Ecto neural progenitor cell (in vitro differentiated cells): Measurements from ENCODE around the gene TEKTIP1.
A peak's percentile ranks its signal among the peaks of the same experiment; 100 is the strongest.

Experiments used
- DNase-seq: peaks from one replicate; pipeline ENCODE4 v3.0.0-alpha.2; 2018; ENCODE audit warnings: low spot score

TEKTIP1 gene

DNA sequence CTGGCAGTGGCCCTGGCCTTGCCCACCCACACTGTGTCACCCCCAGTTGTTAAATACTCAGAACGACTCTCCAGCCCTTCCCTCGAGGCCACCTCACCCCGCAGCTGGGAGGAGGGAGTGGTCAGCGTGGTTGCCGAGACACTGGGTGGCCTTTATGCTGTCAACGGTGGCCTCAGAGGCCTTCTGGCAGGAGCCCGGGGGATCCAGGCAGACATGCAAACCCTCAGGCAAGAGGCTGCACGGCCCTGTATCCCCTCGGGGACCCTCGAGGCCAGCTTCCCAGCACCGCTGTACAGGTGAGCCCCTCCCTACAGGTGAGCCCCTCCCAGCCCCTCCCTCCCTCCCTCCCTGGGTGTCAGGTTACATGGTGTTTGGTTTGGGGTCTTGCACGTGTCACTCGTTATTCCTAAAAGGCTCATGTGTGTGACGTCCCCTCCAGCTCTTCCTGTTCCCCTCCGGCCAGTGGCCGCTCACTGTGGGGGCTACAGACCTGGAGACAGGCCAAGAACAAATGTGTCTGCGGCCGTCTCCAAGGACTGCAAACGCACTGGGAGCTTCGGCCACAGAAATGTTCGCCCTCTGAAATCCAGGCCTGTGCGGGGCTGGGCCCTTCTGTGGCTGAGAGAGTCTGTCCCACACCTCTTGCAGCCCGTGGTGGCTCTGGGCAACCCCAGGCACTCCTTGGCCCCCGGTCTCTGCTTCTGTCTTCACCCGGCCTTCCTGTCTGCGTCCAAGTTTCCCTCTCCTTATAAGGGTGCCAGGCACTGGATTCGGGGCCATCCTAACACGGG lies at the start of gene TEKTIP1:
TEKTIP1 (plus strand) TSS at position 210 of the 791 bp plus-strand sequence; CDS start at position 214, 4 bp downstream.
- DNase-seq = peak; percentile 58

DNA sequence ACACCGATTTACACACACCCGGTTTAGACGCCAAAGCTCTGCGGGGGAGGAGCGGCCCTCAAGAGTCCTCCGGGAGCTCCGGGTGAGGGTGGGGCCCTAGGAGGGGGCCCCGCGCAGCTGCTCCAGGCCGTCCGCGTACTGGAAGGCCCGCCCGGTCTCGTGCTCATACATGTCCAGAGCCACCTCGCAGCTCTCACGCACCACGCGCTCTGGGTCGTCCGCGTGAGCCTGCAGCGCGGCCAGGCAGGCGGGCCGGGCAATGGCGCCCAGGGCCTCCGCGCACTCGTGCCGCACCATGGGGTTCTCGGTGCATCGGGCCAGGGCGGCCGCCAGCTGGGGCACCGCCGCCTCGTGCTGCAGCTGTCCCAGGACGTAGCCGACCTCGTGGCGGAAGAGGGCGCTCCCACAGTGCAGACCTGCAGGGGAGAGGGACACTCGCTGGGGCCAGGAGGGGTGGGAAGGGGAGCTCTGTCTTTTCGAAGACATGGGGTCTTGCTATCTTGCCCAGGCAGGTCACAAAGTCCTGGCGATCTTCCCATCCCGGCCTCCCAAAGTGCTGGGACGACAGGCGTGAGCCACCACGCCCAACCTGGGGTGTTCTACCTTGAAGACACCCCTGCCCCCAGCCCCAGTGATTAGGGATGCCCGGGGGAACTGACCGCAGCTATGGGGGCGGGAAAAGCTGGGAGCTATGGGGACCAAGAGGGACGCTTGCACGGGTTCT lies 47.4 kb upstream of the TEKTIP1 start:
- DNase-seq = no peak

DNA sequence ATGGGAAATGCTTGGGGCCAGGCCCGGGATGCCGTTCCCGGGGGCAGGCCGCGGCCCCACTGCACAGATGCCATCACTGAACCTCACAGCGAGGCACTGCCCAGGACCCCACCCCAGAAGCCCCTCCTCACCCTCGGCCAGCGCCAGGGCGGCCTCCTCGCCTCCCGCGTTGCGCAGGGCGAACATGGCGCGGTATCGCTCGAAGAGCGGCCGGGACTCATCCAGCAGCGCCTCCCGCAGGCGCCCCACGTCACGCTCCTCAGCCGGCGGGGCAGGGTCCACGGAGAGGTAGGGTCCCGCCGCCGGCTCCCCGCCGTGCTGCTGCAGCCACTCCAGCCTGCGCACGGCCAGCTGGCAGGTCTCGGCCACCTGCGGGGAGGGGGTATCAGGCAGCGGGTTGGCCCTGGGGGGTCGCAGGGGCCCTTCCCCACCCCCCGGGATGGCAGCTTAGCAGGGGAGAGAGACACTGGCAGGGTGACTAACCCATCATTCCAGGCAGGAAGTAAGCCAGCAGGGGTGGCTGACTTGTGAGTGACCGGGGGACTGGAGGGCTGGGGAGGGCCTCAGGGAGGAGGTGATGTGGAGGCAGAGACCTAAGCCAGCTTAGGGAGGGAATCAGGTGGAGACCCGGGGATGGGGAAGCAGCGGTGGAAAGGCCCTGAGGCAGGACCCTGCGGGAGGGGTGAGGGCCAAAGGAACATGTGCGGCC lies 46.7 kb upstream of the TEKTIP1 start:
- no peak for DNase-seq

DNA sequence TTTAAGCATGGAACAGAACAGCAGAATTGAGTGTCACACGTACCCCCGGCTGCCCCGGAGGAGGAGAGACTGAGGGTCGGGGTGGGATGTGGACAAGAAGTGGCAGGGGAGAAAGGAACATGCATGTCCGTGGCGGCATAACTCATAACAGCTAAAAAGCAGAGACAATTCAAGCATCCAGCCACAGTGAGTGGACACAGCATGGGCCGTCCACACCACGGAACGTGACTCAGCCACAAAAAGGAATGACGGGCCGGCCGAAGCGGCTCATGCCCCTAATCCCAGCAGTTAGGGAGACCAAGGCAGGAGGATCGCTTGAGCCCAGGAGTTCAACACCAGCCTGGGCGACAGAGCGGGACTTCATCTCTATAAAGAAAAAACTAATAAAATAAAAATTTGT lies 46.1 kb upstream of the TEKTIP1 start:
- DNase-seq = no peak

DNA sequence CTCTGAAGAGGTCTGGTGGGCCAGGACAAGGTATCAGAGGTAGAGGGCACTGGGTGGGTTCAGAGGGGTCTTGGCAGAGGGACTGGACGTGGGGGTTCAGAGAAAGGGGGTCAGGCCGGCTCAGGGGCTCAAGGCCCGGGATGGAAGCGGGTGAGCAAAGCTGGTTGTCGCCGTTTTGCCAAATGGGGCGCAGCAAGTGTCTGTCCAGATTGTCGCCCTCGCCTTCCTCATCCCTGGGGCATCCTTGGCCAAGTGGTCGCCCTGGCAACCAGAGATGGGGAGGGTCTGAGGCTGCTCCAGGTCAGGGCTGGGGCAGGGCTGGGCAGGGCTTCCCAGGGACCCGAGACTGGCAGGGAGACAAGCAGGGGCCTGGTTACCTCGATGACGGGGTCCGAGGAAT lies 45.3 kb upstream of the TEKTIP1 start:
- DNase-seq = no peak

DNA sequence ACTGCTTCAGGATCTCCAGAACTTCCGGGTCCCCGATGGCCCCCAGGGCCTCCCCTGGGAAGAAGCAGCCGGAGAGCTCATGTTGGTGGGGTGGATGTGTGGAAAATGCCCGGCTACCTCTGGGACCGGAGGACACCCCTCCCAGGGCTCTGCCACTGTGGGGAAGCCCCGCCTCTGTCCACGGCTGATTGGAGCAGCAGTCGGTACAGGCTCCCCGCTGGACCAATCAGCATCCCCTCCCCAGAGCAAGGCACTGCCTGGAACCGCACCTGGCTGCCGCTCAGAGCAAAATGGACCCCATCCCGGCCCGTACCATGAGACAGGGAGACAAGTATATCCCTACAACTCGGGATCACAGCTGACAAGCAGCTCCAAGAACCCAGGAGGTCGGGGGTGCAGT lies 44.9 kb upstream of the TEKTIP1 start:
- no peak for DNase-seq

DNA sequence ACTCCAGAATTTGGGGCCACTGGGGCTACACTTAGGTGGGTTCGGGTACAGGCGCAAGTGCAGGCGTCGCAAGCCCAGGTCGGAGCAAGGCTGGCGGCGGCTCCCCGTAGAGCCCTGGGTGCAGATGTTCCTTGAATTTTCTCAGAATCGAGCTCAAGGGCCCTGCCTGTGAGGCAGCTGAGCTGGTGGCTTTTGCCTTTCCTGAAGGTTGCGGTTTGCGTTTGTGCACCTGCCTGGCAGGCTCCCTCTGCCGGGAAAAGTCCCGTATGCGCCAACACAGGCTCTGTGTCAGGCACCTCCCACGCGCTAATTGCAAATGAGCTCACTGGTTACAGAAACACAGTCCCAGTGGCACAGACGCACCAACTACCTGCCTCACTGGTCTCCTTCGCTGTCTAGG lies 44.4 kb upstream of the TEKTIP1 start:
- no peak for DNase-seq

DNA sequence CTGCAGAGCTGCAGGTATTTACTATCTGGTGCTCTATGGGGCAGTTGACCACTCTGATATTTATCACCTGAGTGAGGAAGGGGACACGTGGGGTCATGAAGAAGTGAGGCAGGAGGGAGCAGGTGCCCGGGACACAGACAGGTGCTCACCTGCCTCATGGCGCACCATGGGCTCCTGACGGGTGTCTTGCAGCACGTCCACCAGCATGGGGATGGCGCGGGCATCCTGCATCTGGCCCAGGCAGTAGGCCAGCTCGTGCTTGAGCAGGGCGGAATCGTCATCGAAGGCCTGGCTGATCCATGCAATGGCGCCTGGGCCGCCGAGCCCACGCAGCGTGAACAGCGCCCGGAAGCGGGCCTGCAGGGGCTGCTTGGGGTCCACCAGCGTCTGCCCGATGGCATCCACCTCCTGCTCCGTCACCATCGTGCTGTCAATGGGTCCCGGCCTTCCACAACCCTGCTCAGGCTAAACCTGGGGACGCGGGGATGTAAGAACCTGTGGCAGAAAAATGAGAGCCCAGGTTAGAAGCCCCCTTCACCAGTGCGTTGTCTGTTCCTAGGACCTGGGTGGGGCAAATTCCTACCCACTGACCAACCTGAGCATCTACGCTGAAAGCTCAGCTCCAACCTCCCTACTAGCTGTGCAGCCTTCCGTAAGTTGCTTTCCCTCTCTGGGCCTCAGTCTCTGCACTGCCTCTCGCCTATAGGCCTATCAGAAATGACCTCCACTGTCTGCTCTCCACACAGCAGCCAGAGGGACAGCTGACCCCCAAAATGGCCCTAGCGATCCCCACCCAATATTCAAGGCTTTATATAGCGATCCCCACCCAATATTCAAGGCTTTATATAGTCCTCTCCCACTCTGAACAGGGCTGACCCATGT lies 42.3 kb upstream of the TEKTIP1 start:
- no peak for DNase-seq

DNA sequence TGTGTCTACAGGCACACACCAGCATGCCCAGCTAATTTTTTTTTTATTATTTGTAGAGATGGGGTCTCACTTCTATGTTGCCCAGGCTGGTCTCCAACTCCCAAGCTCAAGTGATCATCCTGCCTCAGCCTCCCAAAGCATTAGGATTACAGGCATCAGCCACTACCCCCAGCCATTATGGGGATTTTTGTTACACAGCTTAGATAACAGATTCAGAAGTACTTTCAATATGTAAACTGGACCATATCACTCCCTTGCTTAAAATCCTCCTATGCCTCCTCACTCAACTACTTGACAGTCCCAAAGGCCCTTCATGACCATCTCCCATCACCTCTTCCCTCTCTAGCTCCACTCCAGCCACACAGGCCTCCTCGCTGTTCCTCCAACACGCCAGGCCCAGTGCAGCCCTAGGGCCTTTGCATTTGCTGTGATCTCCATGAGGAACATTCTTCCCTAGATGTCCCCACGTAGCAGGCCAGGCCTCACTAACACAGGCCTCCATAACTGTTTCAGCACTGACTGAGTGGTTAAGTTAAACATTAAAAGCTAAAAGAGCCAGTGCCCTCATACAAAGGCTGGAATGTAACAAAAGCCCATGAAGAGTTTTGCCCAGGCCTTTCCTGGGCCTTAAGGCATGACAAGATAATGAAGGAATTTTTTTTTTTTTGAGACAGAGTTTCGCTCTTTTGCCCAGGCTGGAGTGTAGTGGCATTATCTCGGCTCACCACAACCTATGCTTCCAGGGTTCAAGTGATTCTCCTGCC lies 41.0 kb upstream of the TEKTIP1 start:
- DNase-seq = no peak

DNA sequence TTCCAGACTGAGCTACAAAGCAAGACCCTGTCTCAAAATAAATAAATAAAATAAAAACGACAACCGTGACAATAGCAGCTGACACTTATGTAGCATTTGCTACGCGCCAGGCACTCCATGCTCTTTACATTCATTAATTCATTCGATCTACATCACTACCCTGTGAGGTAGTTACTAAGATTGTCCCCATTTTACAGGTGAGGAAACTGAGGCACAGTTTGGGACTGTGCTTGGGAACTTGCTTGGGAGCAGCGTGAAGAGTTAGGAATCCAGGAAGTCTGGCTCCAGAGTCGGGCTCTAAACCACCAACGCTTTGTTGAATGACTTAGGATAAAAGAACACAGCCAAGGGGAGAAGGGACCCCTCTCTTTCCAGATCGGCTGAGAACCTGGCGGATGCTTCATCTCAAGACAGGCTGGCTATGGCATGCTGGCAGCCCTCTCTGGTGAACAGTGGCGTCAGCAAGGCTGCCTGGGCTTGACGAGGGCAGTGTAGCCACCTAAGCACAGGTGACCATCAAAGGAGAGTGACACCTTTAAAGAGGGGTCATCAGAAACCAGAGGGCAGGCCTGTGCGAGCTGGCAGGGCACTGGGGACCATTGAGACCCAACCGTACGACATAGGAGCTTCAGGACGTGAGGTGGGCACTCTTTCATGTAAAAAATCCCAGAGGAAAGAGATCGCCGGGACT lies 39.1 kb upstream of the TEKTIP1 start:
- no peak for DNase-seq

DNA sequence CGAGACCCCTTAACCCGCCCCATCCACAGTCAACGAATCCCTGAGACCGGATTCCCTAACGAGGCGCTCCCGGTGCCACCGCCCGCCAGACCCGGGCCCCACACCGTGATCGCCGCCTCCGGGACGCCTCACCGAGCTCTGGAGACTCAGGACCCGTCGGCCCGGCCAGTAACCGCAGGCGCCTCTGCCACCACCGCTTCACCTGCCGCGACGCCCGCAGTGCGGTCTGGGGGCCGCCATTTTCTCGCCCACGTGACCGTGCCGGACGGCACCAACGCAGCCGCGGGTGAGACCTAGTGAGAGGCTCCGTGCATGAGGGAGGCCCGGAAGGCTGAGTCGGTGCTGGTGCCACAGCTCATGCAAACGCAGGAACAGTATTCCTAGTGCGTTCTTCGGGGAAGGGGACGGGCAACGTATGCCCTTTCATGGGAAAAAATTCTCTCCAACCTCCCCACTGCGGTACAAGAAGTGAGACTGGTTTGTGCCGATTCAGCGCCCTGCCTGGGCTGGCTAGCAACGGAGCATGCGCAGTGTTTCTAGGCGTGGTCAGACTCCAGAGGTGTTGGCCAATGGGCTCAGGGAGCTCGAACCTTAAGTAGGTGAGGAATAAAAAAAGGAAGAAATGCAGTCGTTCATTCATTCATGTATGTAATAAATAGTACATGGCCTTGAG lies 38.4 kb upstream of the TEKTIP1 start, which contains the start of gene DOHH:
DOHH (minus strand) TSS at position 246 of the 673 bp plus-strand sequence. CDS start 3,860 bp downstream, outside the sequence.
- DNase-seq = peak; percentile 96

DNA sequence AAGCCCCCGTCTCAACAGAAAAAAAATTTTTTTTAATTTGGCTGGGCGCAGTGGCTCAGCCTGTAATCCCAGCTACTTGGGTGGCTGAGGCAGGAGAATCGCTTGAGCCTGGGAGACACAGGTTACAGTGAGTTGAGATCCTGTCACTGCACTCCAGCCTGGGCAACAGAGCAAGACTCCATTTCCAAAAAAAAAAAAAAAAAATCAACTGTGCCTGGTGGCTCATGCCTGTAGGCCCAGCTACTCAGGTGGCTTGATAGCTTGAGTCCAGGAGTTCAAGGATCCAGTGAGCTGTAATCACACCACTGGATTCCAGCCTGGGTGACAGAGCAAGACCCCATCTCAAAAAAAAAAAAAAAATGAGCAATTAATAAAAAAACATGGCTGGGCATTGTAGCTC lies 37.2 kb upstream of the TEKTIP1 start:
- DNase-seq = no peak

DNA sequence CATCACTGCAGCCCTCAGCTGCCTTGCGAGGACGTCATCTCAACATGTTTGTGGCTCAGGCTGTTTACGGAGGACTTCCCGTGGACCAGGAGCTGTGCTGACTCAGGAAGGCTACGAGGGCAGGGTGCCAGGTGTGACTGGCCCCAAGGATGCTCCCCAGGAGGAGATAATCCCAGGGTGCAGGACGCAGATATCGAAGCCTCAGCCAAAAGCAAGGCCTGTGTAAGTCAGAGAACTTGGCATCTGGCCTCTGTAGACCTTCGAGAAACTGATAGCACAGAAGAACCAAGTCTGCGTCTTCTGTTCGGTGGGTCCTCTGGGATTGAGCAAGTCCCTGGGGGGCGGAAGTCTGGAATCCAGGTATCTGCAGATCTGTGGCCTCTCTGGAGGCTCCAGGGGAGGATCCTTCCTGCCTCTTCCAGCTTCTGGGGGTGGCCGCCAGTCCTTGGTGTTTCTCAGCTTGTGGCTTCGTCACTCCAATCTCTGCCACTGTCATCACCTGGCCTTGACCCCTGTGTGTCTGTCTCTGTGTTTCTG lies 35.9 kb upstream of the TEKTIP1 start:
- DNase-seq = no peak

DNA sequence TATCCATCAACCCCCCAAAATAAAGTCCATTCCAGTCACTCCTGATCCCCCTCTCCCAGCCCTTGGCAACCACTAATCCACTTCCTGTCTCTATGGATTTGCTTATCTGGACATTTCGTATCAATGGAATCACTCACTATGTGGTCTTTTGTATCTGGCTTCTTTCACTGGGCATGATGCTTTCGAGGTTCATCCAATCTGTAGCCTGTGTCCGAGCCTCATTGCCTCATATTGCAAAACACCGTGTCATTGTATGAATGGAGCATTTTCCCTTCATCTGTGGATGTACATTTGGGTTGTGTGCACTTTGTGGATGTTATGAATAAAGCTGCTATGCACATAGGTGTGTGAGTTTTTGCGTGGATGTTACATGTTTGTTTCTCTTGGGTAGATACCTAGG lies 34.2 kb upstream of the TEKTIP1 start:
- no peak for DNase-seq

DNA sequence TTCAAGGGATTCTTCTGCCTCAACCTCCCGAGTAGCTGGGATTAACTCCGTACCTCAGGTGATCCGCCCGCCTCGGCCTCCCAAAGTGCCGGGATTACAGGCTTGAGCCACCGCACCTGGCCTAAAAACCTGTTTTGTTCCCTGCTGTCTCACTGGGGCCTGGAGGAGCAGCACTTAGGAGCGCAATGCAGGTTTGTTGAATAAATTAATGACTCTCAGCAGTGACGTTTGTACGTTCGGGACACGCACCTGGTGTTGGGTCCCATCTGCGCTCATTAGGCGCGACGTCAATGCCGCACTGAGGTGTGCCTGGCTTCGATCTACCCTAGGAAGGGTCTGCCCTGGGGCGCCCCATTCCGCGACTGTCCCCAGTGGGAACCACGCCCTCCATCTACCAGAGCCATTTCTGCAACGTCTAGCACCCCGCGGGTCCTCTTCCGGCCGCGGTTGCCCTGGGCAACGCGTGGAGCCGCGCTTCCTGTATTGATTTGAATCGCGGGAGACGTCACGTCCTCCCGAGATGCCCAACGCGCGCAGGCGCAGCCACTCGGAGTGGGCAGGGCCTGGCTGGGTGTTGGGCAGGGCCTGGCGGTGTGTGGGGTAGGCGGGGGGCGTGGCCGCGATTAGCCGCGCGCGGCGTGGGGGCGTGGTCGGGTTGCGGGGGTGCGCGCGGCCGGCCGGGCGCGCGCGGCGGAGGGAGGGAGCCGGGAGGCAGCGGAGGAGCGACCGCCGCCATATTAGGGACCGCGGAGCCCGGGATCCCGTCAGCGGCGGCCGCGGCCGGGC lies 33.2 kb upstream of the TEKTIP1 start, which contains the start of gene FZR1:
FZR1 (plus strand) TSS at position 714 of the 786 bp plus-strand sequence. CDS start 16,679 bp downstream, outside the sequence.
- peak; percentile 99 for DNase-seq

DNA sequence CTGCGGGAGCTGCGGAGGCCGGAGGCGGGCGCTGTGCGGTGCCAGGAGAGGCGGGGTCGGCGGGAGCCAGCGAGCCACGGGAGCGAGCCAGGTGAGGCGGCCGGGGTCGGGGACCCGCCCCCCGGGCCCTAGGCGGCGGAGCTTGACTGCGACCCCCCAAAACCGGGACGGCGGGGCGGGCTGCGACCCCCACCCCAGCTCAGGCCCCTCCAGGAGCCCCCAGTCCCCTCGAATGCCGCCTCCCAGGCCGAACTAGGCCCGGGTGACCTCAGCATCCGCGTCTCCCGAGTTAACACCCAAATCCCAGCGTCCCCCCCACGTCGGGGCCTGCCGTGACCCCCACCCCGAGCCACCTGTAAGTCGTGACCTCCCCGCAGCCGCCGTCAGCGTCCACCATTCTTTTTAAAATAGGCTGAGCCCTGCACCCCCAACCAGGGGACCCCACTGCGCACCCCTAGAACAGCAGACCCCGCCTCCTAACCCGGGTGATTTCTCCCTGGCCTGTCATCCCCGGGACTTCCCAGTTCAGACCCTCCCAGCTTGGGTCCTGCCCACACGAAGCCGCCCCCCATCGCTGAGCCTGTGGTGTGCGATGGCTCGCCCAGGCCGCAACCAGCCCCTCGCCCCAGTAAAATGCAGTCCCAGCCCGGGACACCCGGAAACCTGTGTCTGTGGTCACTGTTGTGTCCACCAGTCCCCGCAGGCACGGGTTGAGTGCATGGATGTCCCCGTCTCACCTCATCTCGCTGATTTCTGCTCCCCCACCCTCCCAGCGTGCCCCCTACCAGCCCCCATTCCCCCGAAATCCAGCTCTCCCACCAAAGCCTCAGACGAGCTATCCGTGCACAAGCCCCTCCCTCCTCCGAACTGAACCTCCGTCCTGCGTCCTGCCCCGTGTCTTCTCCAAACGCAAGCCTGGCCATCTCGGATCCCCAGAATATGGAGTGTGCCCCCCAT lies 32.3 kb upstream of the TEKTIP1 start:
- peak; percentile 61 for DNase-seq
